ENCODE measurements around the gene OR10G3. TPM values are rescaled to one million over a fixed set of nuclear protein-coding genes. Genes with fewer than 3 reads are reported as not detected.

Gene OR10G3
- polyA plus RNA-seq, 1 donor from 2014 or later: not detected

DNA sequence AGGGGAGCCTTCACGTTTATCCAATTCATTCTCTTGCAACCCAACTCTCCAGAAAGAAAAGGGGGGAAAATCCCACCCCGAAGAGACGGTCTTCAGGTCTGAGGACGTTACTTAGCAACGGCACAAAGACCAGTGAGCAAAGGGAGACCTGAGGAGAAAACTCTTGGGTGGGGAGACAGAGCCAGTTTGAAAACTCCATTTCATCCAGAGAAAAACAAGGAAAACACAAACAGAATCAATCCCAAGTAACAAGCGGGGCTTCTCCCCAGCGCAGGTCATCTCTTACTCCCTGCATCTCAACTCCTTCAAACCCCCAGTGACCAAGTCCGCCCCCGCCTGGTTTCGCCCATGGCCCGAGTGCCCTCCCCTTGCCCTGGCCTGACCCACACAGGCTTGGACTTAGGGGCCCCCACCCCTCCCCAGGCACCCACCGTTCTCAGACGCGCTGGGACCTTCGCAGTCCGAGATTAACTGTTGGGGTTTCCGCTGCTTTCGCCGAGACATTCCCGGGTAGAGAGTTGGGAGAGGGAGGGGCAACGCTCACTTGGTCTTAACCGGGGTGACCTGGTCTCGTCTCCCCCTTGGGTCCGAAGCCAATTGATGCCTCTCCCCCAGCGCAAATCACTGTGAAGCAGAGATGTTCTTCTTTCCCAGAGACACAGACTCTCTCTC, 43.3 kb downstream of the OR10G3 start:
- H2AFZ ChIP-seq (ENCODE audit: low read depth, low read length): peak overlapping the region; percentile 41
- TF ChIP-seq TAF1 (IDR thresholded peaks at IDR 0.05; ENCODE audit: low read depth) (no peak), RAD21 (conservative IDR thresholded peaks at IDR 0.05) (no peak), EZH2 (IDR thresholded peaks at IDR 0.05; ENCODE audit: borderline replicate concordance, insufficient read depth, low read length, poor library complexity, severe bottlenecking) (no peak), SMC3 (conservative IDR thresholded peaks at IDR 0.05; ENCODE audit: poor library complexity) (no peak), POLR2AphosphoS5 (IDR thresholded peaks at IDR 0.05) (no peak), EP300 (conservative IDR thresholded peaks at IDR 0.05; ENCODE audit: poor library complexity, severe bottlenecking) (no peak), MXI1 (conservative IDR thresholded peaks at IDR 0.05; ENCODE audit: poor library complexity, severe bottlenecking) (no peak)
- TF ChIP-seq, protein P1, sequence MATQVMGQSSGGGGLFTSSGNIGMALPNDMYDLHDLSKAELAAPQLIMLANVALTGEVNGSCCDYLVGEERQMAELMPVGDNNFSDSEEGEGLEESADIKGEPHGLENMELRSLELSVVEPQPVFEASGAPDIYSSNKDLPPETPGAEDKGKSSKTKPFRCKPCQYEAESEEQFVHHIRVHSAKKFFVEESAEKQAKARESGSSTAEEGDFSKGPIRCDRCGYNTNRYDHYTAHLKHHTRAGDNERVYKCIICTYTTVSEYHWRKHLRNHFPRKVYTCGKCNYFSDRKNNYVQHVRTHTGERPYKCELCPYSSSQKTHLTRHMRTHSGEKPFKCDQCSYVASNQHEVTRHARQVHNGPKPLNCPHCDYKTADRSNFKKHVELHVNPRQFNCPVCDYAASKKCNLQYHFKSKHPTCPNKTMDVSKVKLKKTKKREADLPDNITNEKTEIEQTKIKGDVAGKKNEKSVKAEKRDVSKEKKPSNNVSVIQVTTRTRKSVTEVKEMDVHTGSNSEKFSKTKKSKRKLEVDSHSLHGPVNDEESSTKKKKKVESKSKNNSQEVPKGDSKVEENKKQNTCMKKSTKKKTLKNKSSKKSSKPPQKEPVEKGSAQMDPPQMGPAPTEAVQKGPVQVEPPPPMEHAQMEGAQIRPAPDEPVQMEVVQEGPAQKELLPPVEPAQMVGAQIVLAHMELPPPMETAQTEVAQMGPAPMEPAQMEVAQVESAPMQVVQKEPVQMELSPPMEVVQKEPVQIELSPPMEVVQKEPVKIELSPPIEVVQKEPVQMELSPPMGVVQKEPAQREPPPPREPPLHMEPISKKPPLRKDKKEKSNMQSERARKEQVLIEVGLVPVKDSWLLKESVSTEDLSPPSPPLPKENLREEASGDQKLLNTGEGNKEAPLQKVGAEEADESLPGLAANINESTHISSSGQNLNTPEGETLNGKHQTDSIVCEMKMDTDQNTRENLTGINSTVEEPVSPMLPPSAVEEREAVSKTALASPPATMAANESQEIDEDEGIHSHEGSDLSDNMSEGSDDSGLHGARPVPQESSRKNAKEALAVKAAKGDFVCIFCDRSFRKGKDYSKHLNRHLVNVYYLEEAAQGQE (IDR thresholded peaks at IDR 0.05; ENCODE audit: borderline replicate concordance): no peak
- TF ChIP-seq, protein P2, sequence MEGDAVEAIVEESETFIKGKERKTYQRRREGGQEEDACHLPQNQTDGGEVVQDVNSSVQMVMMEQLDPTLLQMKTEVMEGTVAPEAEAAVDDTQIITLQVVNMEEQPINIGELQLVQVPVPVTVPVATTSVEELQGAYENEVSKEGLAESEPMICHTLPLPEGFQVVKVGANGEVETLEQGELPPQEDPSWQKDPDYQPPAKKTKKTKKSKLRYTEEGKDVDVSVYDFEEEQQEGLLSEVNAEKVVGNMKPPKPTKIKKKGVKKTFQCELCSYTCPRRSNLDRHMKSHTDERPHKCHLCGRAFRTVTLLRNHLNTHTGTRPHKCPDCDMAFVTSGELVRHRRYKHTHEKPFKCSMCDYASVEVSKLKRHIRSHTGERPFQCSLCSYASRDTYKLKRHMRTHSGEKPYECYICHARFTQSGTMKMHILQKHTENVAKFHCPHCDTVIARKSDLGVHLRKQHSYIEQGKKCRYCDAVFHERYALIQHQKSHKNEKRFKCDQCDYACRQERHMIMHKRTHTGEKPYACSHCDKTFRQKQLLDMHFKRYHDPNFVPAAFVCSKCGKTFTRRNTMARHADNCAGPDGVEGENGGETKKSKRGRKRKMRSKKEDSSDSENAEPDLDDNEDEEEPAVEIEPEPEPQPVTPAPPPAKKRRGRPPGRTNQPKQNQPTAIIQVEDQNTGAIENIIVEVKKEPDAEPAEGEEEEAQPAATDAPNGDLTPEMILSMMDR (IDR thresholded peaks at IDR 0.05; ENCODE audit: poor library complexity, severe bottlenecking): no peak
- H3K79me2 ChIP-seq (replicated peaks; ENCODE audit: insufficient read depth, low read length): peaks cover 54% of the 10 kb centered on the region
- no peak overlapping the region for H3K27ac ChIP-seq (ENCODE audit: low read length)
- H3F3A ChIP-seq (ENCODE audit: insufficient read depth, low read length, poor library complexity, severe bottlenecking): no peaks in the 10 kb centered on the region
- peak overlapping the region; percentile 74 for H3K4me3 ChIP-seq (ENCODE audit: low read length)
- no peaks in the 10 kb centered on the region for H3K36me3 ChIP-seq (ENCODE audit: insufficient read depth, low read length)
- H3K4me2 ChIP-seq (ENCODE audit: low read length): peak overlapping the region; percentile 84
- H3K9me2 ChIP-seq (ENCODE audit: insufficient read depth, low read length): no peaks in the 10 kb centered on the region
- no peaks in the 10 kb centered on the region for H4K20me1 ChIP-seq (ENCODE audit: insufficient read depth)
- H3K9ac ChIP-seq (ENCODE audit: low read length): peak overlapping the region; percentile 62
- no peaks in the 10 kb centered on the region for H3K27me3 ChIP-seq (ENCODE audit: insufficient read depth, low read depth, low read length)
- H3K9me3 ChIP-seq (ENCODE audit: low read length): no peaks in the 10 kb centered on the region

DNA sequence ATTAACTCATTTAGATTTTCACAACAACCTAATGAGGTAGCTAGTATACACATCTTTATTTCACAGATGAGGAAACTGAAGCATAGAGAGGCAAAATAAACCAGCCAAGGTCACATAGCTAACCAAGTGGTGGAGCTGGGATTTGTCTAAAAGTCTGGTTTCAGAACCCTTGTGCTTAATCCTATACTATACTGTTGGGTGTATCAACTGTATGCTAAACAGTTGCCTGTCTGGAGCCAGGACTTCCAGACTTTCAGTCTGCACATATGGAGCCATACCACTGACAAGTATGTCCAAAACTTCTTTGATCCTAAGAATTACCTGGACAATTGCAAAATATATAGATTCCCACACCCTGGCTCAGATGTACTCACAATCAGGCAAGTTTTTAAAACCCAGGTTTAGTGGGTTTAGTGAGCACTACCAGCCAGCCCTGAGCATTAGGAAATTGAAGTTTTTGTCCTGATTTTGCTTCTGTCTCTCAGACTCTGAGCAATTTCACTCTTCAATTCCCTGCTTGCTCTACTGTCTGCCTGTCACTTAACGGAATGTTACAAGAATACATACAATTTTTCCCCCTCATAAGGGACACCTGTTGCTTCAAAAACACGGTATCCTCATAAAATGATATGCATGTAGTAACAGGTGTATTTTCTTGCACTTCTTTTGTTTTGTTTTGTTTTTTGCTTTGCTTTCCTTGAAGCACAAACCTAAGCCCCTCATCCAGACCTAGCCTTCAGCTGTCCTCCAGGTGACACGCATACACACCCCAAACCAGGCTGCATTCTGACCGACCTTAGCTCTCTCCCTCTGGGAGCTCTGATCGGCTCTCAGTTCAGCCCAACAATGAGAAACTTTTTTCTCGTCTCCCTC, 44.1 kb downstream of the OR10G3 start:
- Histone ChIP-seq H3K4me3 (ENCODE audit: low read length) (peak overlapping the region; percentile 74), H3K36me3 (ENCODE audit: insufficient read depth, low read length) (no peaks in the 10 kb centered on the region), H3K9me3 (ENCODE audit: low read length) (no peaks in the 10 kb centered on the region), H3K27ac (ENCODE audit: low read length) (no peak overlapping the region), H2AFZ (ENCODE audit: low read depth, low read length) (no peak overlapping the region), H3K9ac (ENCODE audit: low read length) (no peak overlapping the region), H4K20me1 (ENCODE audit: insufficient read depth) (no peaks in the 10 kb centered on the region), H3F3A (ENCODE audit: insufficient read depth, low read length, poor library complexity, severe bottlenecking) (no peaks in the 10 kb centered on the region), H3K79me2 (replicated peaks; ENCODE audit: insufficient read depth, low read length) (peaks cover 60% of the 10 kb centered on the region), H3K4me2 (ENCODE audit: low read length) (peak overlapping the region; percentile 84), H3K9me2 (ENCODE audit: insufficient read depth, low read length) (no peaks in the 10 kb centered on the region), H3K27me3 (ENCODE audit: insufficient read depth, low read depth, low read length) (no peaks in the 10 kb centered on the region)
- TF ChIP-seq EP300 (conservative IDR thresholded peaks at IDR 0.05; ENCODE audit: poor library complexity, severe bottlenecking) (no peak), RAD21 (conservative IDR thresholded peaks at IDR 0.05) (no peak), SMC3 (conservative IDR thresholded peaks at IDR 0.05; ENCODE audit: poor library complexity) (no peak), EZH2 (IDR thresholded peaks at IDR 0.05; ENCODE audit: borderline replicate concordance, insufficient read depth, low read length, poor library complexity, severe bottlenecking) (no peak), TAF1 (IDR thresholded peaks at IDR 0.05; ENCODE audit: low read depth) (no peak), MXI1 (conservative IDR thresholded peaks at IDR 0.05; ENCODE audit: poor library complexity, severe bottlenecking) (no peak), POLR2AphosphoS5 (IDR thresholded peaks at IDR 0.05) (no peak)
- TF ChIP-seq, protein P1 (IDR thresholded peaks at IDR 0.05; ENCODE audit: borderline replicate concordance): no peak
- TF ChIP-seq, protein P2 (IDR thresholded peaks at IDR 0.05; ENCODE audit: poor library complexity, severe bottlenecking): no peak

All from neural cell (in vitro differentiated cells).